HepG2 (cell line): Measurements from ENCODE around the gene ABHD12. TPM values are rescaled to one million over a fixed set of nuclear protein-coding genes. Genes with fewer than 3 reads are reported as not detected.

Experiments
- CCDC6 ChIP-seq: sonication (generic); formaldehyde crosslinking; IDR thresholded peaks from 2 replicates; pipeline ENCODE4 v1.8.1; 2022; ENCODE audit warnings: mild to moderate bottlenecking, missing genetic modification reagents, moderate library complexity
- HDAC2 ChIP-seq: sonication (generic); formaldehyde crosslinking; IDR thresholded peaks from 2 replicates; pipeline ENCODE4 v1.4.0; 2020; ENCODE audit warnings: missing genetic modification reagents
- HNRNPK ChIP-seq: fragments of 200-400 bp; formaldehyde crosslinking; IDR thresholded peaks from 2 replicates; pipeline ENCODE4 v1.6.1; 2018; ENCODE audit warnings: low read length, low read depth, moderate library complexity, mild to moderate bottlenecking; ENCODE audit not compliant: poor library complexity, severe bottlenecking
- ISX ChIP-seq: sonication (generic); formaldehyde crosslinking; conservative IDR thresholded peaks from 2 replicates; pipeline ENCODE4 v1.5.0; 2020; ENCODE audit warnings: missing genetic modification reagents
- KDM1A ChIP-seq: IDR thresholded peaks from 2 replicates; pipeline ENCODE4 v1.6.1; 2016; ENCODE audit warnings: missing compliant biosample characterization
- MAFF ChIP-seq: IDR thresholded peaks from 2 replicates; pipeline ENCODE4 v1.6.1; 2011; ENCODE audit warnings: low read depth, low read length, improper control_type of control experiment
- MAFK ChIP-seq, 2 experiments: IDR thresholded peaks in 1 of 2; conservative IDR thresholded peaks in 1 of 2; 2 replicates each; pipeline ENCODE4 v1.6.1; 2011; ENCODE audit warnings: improper control_type of control experiment in 2 of 2, low read length in 2 of 2
- MATR3 ChIP-seq: sonication (generic); formaldehyde crosslinking; IDR thresholded peaks from 2 replicates; pipeline ENCODE4 v1.4.0; 2020; ENCODE audit warnings: missing genetic modification reagents
- MBNL3 ChIP-seq: fragments of 250-450 bp; sonication (Bioruptor Pico); conservative IDR thresholded peaks from 2 replicates; pipeline ENCODE4 v1.8.0; 2022; ENCODE audit warnings: mild to moderate bottlenecking, inconsistent platforms
- MTA3 ChIP-seq: sonication (generic); formaldehyde crosslinking; IDR thresholded peaks from 2 replicates; pipeline ENCODE4 v1.4.0; 2020; ENCODE audit warnings: missing genetic modification reagents
- MXD3 ChIP-seq: IDR thresholded peaks from 2 replicates; pipeline ENCODE4 v1.6.1; 2016; ENCODE audit warnings: mild to moderate bottlenecking, missing biosample characterization, missing genetic modification reagents
- PHF5A ChIP-seq: IDR thresholded peaks from one replicate; pipeline ENCODE4 v1.6.1; 2018; ENCODE audit warnings: low read depth, missing genetic modification reagents; ENCODE audit not compliant: unreplicated experiment
- RBM39 ChIP-seq: fragments of 200-400 bp; formaldehyde crosslinking; IDR thresholded peaks from one replicate; pipeline ENCODE4 v1.6.1; 2018; ENCODE audit warnings: antibody characterized with exemption, mild to moderate bottlenecking, low read depth, low read length; ENCODE audit not compliant: poor library complexity, severe bottlenecking
- SETDB1 ChIP-seq: sonication (generic); formaldehyde crosslinking; IDR thresholded peaks from 2 replicates; pipeline ENCODE4 v1.5.1; 2020; ENCODE audit warnings: missing genetic modification reagents, mild to moderate bottlenecking, borderline replicate concordance
- TBP ChIP-seq: sonication (generic); formaldehyde crosslinking; IDR thresholded peaks from 2 replicates; pipeline ENCODE4 v1.5.0; 2020; ENCODE audit warnings: missing genetic modification reagents
- TFDP1 ChIP-seq: IDR thresholded peaks from 2 replicates; pipeline ENCODE4 v1.6.1; 2016; ENCODE audit warnings: missing compliant biosample characterization, missing genetic modification reagents, borderline replicate concordance
- UBTF ChIP-seq: sonication (generic); formaldehyde crosslinking; IDR thresholded peaks from 2 replicates; pipeline ENCODE4 v1.4.0; 2020; ENCODE audit warnings: mild to moderate bottlenecking, missing genetic modification reagents
- XRCC5 ChIP-seq: fragments of 200-400 bp; formaldehyde crosslinking; optimal IDR thresholded peaks from 2 replicates; pipeline ENCODE3; 2017; ENCODE audit warnings: mild to moderate bottlenecking, low read length
- ZFAT ChIP-seq: sonication (generic); formaldehyde crosslinking; conservative IDR thresholded peaks from 2 replicates; pipeline ENCODE4 v1.8.1; 2023; ENCODE audit warnings: missing genetic modification reagents, inconsistent platforms
- ZNF281 ChIP-seq: sonication (generic); formaldehyde crosslinking; IDR thresholded peaks from 2 replicates; pipeline ENCODE4 v1.4.0; 2020; ENCODE audit warnings: missing genetic modification reagents, borderline replicate concordance
- ZNF597 ChIP-seq: sonication (generic); formaldehyde crosslinking; IDR thresholded peaks from 2 replicates; pipeline ENCODE4 v1.5.0; 2020; ENCODE audit warnings: missing genetic modification reagents
- ZNF619 ChIP-seq: sonication (generic); formaldehyde crosslinking; IDR thresholded peaks from 2 replicates; pipeline ENCODE4 v1.4.0; 2020; ENCODE audit warnings: mild to moderate bottlenecking, missing genetic modification reagents
- ZNF768 ChIP-seq: sonication (generic); formaldehyde crosslinking; IDR thresholded peaks from 2 replicates; pipeline ENCODE4 v1.4.0; 2020; ENCODE audit warnings: missing genetic modification reagents
- polyA plus RNA-seq, 8 experiments: library from polyadenylated mRNA; depleted of rRNA in 3 of 8; stranded (reverse) in 7 of 8; unstranded in 1 of 8; fragments of >200 nt; fragmentation: Illumina TruSeq in 4 of 8; extraction: Trizol in 4 of 8; gene quantifications; 2 replicates each; pipeline versions ENCODE4 v1.2.1 to v1.2.3, GENCODE V29; 2011 to 2016; ENCODE audit warnings: low read depth in 4 of 8, missing spikeins in 1 of 8, mixed read lengths in 1 of 8; ENCODE audit not compliant: insufficient read depth in 1 of 8
- total RNA-seq, 5 experiments: library from RNA; depleted of rRNA; stranded (reverse); fragments of >200 nt; fragmentation: Illumina TruSeq; extraction: Trizol; gene quantifications; 2 replicates each; pipeline ENCODE4 v1.2.3, GENCODE V29; 2016; ENCODE audit warnings: low read depth in 1 of 5

The ABHD12 gene
- total and polyA plus RNA-seq, 2 of the 13 experiments (the other 11 are each of a cell fraction or from before 2014, with no cell fraction given) = 23.5 to 72.1 TPM

GRCh38 chr20:25389858-25390537 is 637 bp downstream of the ABHD12 start (continued):
- TF ChIP-seq KDM1A = no peak
- TF ChIP-seq MTA3 = peak; percentile 45; the same call in 1 of the 2 replicates
- peak; percentile 66; the same call in 1 of the 2 replicates for TF ChIP-seq ZNF768 (CRISPR knock-in tag)
- TF ChIP-seq MAFF = no peak
- TF ChIP-seq TBP (CRISPR knock-in tag) = 0 out of 2 replicates have a peak, but pooled peaks have one; percentile 69
- no peak for TF ChIP-seq MBNL3
- no peak for TF ChIP-seq MAFK (conservative IDR thresholded peaks at IDR 0.05 in 1 of 2, IDR thresholded peaks at IDR 0.05 in 1 of 2; ENCODE audit: low read length in 2 of 2)
- TF ChIP-seq MATR3 (CRISPR knock-in tag) = no peak
- TF ChIP-seq HDAC2 (CRISPR knock-in tag) = peak; percentile 27; the same call in 1 of the 2 replicates
- no peak for TF ChIP-seq SETDB1 (CRISPR knock-in tag)
- no peak for TF ChIP-seq ZFAT (CRISPR knock-in tag)
- TF ChIP-seq CCDC6 (CRISPR knock-in tag) = no peak
- TF ChIP-seq ZNF281 = peak; percentile 70; the same call in 1 of the 2 replicates
- TF ChIP-seq MXD3 (CRISPR knock-in tag) = peak; percentile 90
- TF ChIP-seq UBTF (CRISPR knock-in tag) = peak; percentile 82
- peak; percentile 79 for TF ChIP-seq HNRNPK
- TF ChIP-seq XRCC5 = peak; percentile 34
- TF ChIP-seq ISX = 0 out of 2 replicates have a peak, but pooled peaks have one; percentile 44
- TF ChIP-seq PHF5A (CRISPR knock-in tag) = no peak
- TF ChIP-seq RBM39 = peak; percentile 89
- TF ChIP-seq TFDP1 (CRISPR knock-in tag) = no peak
- TF ChIP-seq ZNF619 (CRISPR knock-in tag) = no peak
- TF ChIP-seq ZNF597 (CRISPR knock-in tag) = no peak
